BJ (cell line): Measurements from ENCODE around the gene ENC1. TPM values are rescaled to one million over a fixed set of nuclear protein-coding genes. Genes with fewer than 3 reads are reported as not detected.

Source experiments
- CTCF ChIA-PET: fragments of 350-600 bp; formaldehyde crosslinking; extraction: SDS; loops from one replicate; lab custom pipeline; 2021; ENCODE audit warnings: antibody characterized with exemption, inconsistent platforms; lab: Yijun Ruan, JAX
- POLR2A ChIA-PET: fragments of 300-600 bp; sonication (Branson Sonifier 250); formaldehyde crosslinking; extraction: SDS; loops from one replicate; lab custom pipeline; 2021; ENCODE audit warnings: antibody characterized with exemption; lab: Charles Lee
- DNase-seq: peaks from one replicate; pipeline ENCODE4 v3.0.0-alpha.2; 2011; ENCODE audit warnings: low read depth
- H3K27me3 ChIP-seq: 2 replicates; pipeline ENCODE4 v1.6.0; 2011; ENCODE audit warnings: low read length; ENCODE audit not compliant: control insufficient read depth, insufficient read depth
- H3K36me3 ChIP-seq: 2 replicates; pipeline ENCODE4 v1.5.1; 2011; ENCODE audit warnings: low read length; ENCODE audit not compliant: control insufficient read depth, insufficient read depth
- H3K4me3 ChIP-seq: 2 replicates; pipeline ENCODE4 v1.5.1; 2011; ENCODE audit warnings: low read depth, mild to moderate bottlenecking, control low read depth, low read length
- polyA plus RNA-seq: library from polyadenylated mRNA; depleted of rRNA; stranded (reverse); fragments of >200 nt; gene quantifications from 2 replicates; pipeline ENCODE4 v1.2.3, GENCODE V29; 2011
- TF ChIP-seq, protein P1 (sequence below): IDR thresholded peaks from 2 replicates; pipeline ENCODE4 v1.5.1; 2011; ENCODE audit warnings: low read depth, mild to moderate bottlenecking, control low read depth, inconsistent platforms, low read length, moderate library complexity; ENCODE audit not compliant: insufficient read depth

ENC1 gene
- polyA plus RNA-seq, 1 experiment: 34.1 TPM

GRCh38 chr5:74649421-74649973 lies 9.0 kb upstream of the ENC1 start:
- ChIA-PET CTCF (interaction anchor here (0.7 to 2.9 kb wide), 16 partner anchors 8 to 1130 kb away, joined by 3 to 38 read pairs (median 4); partner anchors contain the start of gene ENC1), POLR2A (no interaction called here)

DNA sequence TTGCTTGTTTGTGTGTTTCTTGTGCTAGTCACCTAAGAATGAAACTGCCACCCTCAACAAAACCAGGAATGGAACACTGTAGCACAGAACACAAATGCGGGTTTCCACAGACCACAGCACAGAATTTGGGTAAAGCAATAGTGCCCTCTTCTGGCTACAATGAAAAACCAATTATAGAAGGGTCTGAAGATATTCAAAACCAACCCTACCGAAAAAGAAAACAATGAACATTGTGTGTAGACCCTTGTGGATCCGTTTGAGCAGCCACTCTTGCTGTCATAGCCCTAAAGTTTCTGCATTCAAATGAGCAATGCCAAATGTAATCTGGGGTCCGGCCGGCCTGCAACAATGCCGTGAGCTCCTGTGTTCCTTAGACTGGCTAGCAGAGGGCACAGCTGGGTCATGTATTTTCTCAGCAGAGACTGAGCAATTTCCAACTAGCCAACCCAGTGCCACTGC lies 8.3 kb upstream of the ENC1 start:
- TF ChIP-seq, protein P1, sequence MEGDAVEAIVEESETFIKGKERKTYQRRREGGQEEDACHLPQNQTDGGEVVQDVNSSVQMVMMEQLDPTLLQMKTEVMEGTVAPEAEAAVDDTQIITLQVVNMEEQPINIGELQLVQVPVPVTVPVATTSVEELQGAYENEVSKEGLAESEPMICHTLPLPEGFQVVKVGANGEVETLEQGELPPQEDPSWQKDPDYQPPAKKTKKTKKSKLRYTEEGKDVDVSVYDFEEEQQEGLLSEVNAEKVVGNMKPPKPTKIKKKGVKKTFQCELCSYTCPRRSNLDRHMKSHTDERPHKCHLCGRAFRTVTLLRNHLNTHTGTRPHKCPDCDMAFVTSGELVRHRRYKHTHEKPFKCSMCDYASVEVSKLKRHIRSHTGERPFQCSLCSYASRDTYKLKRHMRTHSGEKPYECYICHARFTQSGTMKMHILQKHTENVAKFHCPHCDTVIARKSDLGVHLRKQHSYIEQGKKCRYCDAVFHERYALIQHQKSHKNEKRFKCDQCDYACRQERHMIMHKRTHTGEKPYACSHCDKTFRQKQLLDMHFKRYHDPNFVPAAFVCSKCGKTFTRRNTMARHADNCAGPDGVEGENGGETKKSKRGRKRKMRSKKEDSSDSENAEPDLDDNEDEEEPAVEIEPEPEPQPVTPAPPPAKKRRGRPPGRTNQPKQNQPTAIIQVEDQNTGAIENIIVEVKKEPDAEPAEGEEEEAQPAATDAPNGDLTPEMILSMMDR: peak; percentile 65
- ChIA-PET POLR2A (no interaction called here), CTCF (interaction anchor here (0.7 to 2.9 kb wide), 16 partner anchors 8 to 1129 kb away, joined by 3 to 38 read pairs (median 4); partner anchors contain the start of gene ENC1)
- DNase-seq: no peak
- no peak overlapping the region for H3K4me3 ChIP-seq
- H3K36me3 ChIP-seq: no peaks in the 10 kb centered on the region
- H3K27me3 ChIP-seq: no peaks in the 10 kb centered on the region

More at GRCh38 chr5:74649421-74649973, 9.0 kb upstream of the ENC1 start:
- TF ChIP-seq, protein P1: no peak
- H3K4me3 ChIP-seq: no peak overlapping the region
- DNase-seq: no peak
- H3K36me3 ChIP-seq: no peaks in the 10 kb centered on the region
- no peaks in the 10 kb centered on the region for H3K27me3 ChIP-seq

- DNase-seq: no peak
- H3K4me3 ChIP-seq: no peak overlapping the region
- TF ChIP-seq, protein P1: no peak
- ChIA-PET CTCF (interaction anchor here (1.2 to 3.1 kb wide), 3 partner anchors 390 to 1056 kb away, joined by 3 to 19 read pairs (median 3); no protein-coding TSS in a partner anchor), POLR2A (no interaction called here)
- no peaks in the 10 kb centered on the region for H3K36me3 ChIP-seq
- no peaks in the 10 kb centered on the region for H3K27me3 ChIP-seq
Measured at GRCh38 chr5:74647096-74647495, 6.6 kb upstream of the ENC1 start.

- ChIA-PET POLR2A (no interaction called here), CTCF (interaction anchor here (0.9 to 4.7 kb wide), 15 partner anchors 366 to 1052 kb away, joined by 3 to 33 read pairs (median 5); no protein-coding TSS in a partner anchor)
- DNase-seq: peak; percentile 78
- no peaks in the 10 kb centered on the region for H3K36me3 ChIP-seq
- TF ChIP-seq, protein P1: no peak
- no peaks in the 10 kb centered on the region for H3K27me3 ChIP-seq
- H3K4me3 ChIP-seq: no peak overlapping the region
Measured at GRCh38 chr5:74643111-74643562, 2.6 kb upstream of the ENC1 start.

DNA sequence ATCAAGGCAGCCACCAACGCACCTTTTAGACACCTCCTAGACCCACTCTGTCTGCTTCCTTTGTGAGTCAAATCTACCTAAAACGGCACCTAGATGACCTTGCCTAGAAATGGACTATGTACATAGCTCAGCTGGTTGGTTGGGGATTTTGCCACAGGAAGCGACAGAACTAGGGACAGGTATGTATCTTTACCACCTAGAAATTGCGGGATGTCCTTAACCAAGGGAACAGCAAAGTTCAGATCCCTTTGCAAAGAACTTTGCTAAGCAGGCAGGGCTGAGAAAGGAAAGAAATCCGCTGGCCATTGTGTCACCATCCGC lies 2.0 kb upstream of the ENC1 start:
- POLR2A ChIA-PET: no interaction called here

More for the DNA sequence above, 2.0 kb upstream of the ENC1 start:
- CTCF ChIA-PET: interaction anchor here (0.9 to 4.7 kb wide), 21 partner anchors 9 to 1051 kb away, joined by 3 to 33 read pairs (median 4); no protein-coding TSS in a partner anchor
- Histone ChIP-seq H3K36me3 (no peaks in the 10 kb centered on the region), H3K27me3 (no peaks in the 10 kb centered on the region), H3K4me3 (no peak overlapping the region)
- DNase-seq: no peak
- TF ChIP-seq, protein P1: no peak
